K562 (cell line): Measurements from ENCODE around the gene TSSK2. TPM values are rescaled to one million over a fixed set of nuclear protein-coding genes. Genes with fewer than 3 reads are reported as not detected.

Experiments used
- ZNF318 ChIP-seq, 2 experiments: fragments of 450-650 bp; IDR thresholded peaks; 2 replicates each; pipeline ENCODE4 v1.6.1; 2016; ENCODE audit warnings: mild to moderate bottlenecking in 2 of 2, borderline replicate concordance in 1 of 2, low read depth in 1 of 2, moderate library complexity in 1 of 2
- polyA plus RNA-seq, 8 experiments: library from polyadenylated mRNA; depleted of rRNA in 4 of 8; stranded (reverse) in 5 of 8; unstranded in 3 of 8; fragments of >200 nt; fragmentation: Nextera tagmentation in 2 of 8; fragmentation: Illumina TruSeq in 1 of 8; extraction: Ambion mirVana in 2 of 8; extraction: Trizol in 1 of 8; gene quantifications; 2 replicates each; pipeline versions ENCODE4 v1.2.1 to v1.2.3, GENCODE V29; 2011 to 2014; ENCODE audit warnings: inconsistent platforms in 1 of 8, missing spikeins in 1 of 8
- total RNA-seq, 7 experiments: library from RNA; depleted of rRNA in 6 of 7; stranded (reverse); fragments of >200 nt in 6 of 7; fragmentation: Illumina TruSeq in 2 of 7; extraction: Trizol in 2 of 7; gene quantifications; 2 replicates each; pipeline versions ENCODE4 v1.2.1 to v1.2.3, GENCODE V29; 2011 to 2021; ENCODE audit warnings: low replicate concordance in 1 of 7

TSSK2 gene
- total and polyA plus RNA-seq, 9 of the 15 experiments (the other 6 are each of a cell fraction or from before 2014, with no cell fraction given), result 0.04 TPM; not detected in 8

DNA sequence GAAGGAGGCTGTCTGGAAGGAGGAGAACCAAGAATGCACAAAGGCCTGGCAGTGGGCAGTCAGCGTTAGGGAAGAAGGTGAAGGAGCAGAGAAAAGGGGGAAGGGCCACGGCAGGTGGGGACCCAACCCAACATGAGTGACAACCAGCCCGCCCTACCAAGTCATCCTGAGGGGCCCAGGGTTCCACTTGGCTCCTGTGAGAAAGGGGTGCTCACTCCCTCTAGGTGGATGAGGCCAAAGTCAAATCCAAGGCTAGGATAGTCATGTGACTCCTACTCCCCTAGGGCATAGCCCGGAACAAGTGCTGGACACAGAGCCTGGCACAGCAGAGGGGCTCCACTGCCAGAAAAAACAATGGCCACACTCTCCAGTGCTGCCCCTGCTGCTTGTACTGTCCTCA is 6.7 kb upstream of the TSSK2 start (continued):
- no peak for TF ChIP-seq ZNF318 (IDR thresholded peaks at IDR 0.05; ENCODE audit: borderline replicate concordance in 1 of 2, low read depth in 1 of 2)
